Measurements from ENCODE around the gene P2RX5.

- TF ChIP-seq EZH2 (IDR thresholded peaks at IDR 0.05): no peak
- no peak for TF ChIP-seq POLR2AphosphoS5 (IDR thresholded peaks at IDR 0.05; ENCODE audit: borderline replicate concordance, low read depth, low read length)
Observed at GRCh38 chr17:3735515-3735914, 39.6 kb upstream of the P2RX5 start.
